Muscle of back (tissue), 11 donors: ENCODE results near the gene JPH3. TPM values are rescaled to one million over a fixed set of nuclear protein-coding genes. Genes with fewer than 3 reads are reported as not detected.

Experiments
- DNase-seq, 3 donors: peaks; one replicate each; pipeline versions ENCODE4 v3.0.0 to v3.0.0-alpha.2; 2013
- polyA plus RNA-seq, 10 donors: library from polyadenylated mRNA; unstranded; fragments of 120-200 nt; gene quantifications; one replicate each; pipeline ENCODE4 v1.2.1, GENCODE V29; 2013; ENCODE audit not compliant: insufficient read length in 10 of 10

The JPH3 gene
- polyA plus RNA-seq, 10 donors: 0.23 to 1.2 (median 0.38) TPM

GRCh38 chr16:87652799-87653198, 50.5 kb downstream of the JPH3 start:
- DNase-seq: no peak

DNA sequence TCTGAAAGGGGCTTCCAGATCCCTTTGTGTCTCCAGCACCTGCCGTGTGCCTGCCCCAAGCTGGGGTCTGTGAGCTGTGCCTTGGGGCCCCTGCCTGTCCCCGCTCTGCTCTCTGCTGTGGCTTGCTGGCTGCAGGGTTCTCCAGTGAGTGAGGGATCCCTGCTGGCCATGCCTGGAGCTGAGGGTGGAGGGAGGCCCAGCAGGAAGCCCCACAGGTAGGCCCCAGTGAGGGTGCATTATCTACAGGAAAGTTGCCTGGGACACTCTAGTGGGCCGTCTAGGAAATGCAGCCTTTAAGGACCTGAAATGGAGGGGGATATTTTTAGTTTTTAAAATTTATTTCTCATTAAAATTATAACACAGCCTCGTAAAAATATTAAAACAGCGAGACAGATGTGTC, 50.9 kb downstream of the JPH3 start:
- DNase-seq: no peak

DNA sequence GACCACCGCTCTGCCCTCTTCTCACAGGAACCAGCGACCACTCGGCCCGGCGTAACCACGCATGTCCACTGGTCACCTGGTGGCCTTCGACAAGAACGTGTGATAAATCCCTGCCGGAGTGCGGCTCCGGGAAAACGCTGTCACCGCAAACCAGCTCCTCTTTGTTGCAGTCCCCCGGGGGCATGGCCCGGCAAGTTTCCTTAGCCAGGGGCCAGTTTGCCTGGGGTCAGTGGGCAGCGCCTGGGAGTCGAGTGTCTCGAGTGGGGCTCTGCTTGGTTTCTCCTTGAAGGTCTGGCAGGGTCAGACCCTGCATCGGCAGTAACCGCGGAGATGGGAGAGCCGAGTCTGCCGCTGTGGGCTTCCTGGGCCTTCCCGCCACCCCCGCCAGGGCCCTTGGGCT, 52.5 kb downstream of the JPH3 start:
- DNase-seq: no peak

GRCh38 chr16:87656328-87656727, 54.0 kb downstream of the JPH3 start:
- DNase-seq: no peak

DNA sequence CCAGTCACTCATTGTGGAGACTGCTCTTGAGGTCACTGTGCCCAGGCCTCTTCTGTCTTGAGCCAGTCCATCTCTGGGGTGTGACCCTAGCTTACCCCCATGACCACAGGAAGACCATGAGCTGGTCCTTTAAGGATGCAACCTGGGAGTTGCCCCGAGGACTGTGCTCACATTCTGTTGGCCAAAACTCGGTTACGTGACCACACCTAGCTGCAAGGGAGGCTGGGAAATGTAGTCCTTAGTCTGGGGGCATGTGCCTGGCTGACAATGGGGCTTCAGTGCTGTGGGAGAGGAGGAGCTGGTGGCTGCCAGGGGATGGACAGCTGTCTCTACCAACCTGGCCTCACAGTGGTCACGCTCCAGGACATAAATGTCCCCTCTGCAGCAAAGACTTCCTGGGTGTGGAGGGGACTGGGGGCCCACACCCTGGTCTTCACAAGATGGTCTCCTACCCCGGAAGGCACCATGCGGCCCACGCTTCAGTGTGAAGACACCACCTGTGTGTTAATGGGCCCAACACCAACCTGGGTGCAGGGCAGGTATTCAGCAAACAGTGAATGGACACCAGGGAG, 55.4 kb downstream of the JPH3 start:
- no peak for DNase-seq

- DNase-seq: no peak
These were observed 56.4 kb downstream of the JPH3 start for GRCh38 chr16:87658564-87659225.

- peak; percentile 26 to 80 (median 67) for DNase-seq
These were observed 59.3 kb downstream of the JPH3 start for GRCh38 chr16:87661561-87661960.

- DNase-seq: no peak
These were observed 60.2 kb downstream of the JPH3 start for GRCh38 chr16:87662254-87663204.

DNA sequence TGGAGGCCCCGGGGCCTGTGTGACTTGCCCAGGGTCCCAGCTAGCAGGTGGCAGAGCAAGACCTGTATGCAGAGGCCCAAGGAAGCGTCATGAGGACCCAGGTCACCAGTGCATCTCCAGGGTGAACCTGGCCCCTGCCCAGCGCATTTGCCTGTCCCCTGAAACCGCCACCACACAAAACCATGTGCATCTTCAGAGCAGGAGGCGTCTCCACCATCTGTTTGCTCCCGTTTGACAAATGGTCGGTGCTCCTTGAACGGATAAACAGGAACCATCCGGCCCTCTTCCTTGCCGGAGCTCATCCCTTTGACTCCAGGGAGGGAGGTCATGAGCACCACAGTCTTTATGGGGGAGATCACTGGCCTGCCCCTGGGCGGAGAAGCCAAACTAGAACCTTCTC, 62.5 kb downstream of the JPH3 start:
- no peak for DNase-seq

GRCh38 chr16:87665193-87665592, 62.9 kb downstream of the JPH3 start:
- DNase-seq: no peak

- DNase-seq: no peak
These were observed 64.6 kb downstream of the JPH3 start for GRCh38 chr16:87666919-87667318.

DNA sequence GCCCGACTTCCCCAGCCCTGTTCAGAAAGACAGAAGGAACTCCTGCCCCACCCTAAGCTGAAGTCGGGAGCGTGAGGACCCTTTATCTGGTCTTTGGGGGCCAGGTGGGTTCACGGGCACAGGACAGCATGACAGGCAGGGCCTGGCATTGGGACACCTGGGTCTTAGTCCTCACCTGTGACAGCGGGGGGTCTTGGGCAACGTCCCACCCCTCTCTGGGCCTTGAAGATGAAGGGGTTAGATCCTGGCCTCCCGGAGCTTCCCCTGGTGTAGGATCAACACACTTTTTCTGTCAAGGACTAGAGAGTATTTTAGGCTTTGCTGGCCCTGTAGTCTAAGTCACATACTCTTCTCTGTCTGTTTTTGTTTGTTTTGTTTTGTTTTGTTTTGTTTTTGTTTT, 65.1 kb downstream of the JPH3 start:
- no peak for DNase-seq

DNA sequence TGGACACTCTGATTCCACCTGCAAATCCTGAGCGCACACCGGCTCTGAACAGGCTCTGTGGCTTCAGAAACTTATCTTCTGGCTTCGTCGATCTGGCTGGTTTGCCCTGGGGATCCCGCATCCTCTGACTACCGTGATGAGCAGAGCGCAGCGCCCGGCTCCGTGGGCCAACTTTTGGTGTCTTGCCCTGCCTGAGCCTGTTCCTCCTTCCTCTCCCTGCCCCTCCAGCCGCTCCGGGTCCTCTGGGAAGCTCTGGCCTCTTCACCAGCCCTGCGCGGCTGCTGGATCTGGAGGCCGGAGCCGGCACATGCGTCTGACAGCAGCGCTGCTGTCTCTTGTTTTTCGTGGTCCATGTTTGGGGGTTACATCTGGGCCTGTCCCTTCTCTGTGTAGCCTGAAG, 65.6 kb downstream of the JPH3 start:
- DNase-seq: no peak

- no peak for DNase-seq
These were observed 67.4 kb downstream of the JPH3 start for GRCh38 chr16:87669672-87670071.

DNA sequence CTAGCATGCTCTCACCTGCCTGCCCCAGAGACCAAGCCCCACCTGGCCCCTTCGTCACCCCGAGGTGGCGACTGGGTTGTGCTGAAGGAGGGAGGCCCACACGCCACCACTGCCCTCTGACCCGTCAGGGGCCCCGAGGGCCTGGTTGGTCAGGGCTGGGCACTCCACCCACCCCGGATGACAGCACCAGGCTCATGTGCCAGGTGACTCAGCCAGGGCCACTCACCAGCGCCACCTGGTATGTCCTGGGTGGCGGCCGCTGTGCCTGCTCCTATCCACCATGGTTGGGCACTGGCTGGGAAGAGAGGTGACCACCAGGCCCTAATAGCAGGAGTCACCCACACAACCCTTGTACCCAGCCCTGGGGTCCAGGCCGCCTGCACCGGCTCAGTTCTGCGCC, 68.9 kb downstream of the JPH3 start:
- DNase-seq: no peak

DNA sequence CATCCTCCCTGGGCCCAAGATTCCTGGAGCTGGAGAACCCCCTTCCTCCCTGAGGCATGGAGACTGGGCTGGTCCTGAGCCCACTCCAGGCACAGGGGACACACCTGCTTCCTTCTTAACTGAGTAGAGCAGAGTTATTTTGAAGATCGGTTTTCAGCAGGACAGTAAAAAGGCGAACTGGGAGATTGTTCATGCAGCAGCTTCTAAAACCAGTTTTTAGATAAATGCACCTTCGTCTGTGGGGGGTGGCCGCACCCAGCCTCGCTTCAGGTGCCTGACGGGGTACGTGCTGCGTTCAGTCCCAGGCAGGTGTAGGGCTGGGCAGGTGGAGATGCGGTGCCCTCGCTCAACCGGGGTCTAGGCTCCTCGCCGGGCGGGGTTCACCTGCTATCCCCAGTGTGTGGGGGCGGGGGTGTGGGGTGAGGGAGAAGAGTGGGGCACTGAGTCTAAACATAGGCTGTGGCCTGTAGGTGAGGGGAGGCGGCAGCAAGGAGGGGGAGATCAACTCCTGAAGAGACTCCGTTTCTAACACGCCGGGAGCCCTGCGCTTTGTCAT, 69.5 kb downstream of the JPH3 start:
- no peak for DNase-seq

DNA sequence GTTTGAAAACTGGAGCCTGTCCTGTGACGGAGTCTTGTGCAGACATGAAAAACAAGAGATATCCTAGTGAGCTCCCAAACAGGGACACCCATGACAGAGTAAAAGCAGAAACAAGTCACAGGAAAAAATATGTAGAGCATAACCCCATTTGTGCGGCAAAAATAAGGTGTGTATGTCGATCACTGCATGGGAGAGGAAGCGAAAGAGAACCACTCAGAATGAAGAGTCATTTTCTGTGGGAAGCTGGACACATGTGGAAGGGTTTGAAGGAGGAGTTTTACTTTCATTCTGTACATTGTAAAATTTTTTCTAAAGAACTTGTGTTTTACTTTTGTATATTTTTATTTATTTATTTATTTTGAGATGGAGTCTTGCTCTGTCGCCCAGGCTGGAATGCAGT, 72.1 kb downstream of the JPH3 start:
- no peak for DNase-seq

DNA sequence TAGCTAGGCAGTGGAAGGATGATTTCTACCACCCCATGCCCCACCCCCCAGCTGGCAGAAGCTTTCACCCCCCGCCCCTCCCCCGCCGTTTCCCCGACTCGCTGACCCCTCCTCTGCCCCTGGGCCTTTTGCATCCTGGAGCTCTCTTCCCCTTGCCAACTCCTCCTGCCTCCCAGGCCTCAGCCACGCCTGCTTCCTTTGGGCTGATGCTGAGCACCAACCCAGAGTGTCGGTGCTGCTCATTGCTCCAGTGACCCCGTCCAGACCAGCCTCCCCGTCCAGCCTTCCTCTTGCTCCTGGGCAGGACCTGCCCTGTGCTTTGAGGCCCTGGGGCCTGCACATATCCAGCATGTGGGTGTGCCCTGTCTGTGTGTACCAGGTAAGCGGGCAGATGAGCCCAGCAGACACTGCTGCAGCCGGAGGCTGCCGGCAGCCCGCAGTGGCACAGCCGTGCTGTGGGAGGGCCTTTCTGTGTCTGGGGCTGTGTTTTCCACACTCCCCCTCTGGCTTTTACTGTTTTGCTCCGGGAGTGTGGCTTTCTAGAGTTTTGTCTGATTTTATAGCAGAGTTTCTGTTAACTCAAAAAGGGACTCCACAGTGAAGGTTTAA, 72.9 kb downstream of the JPH3 start:
- no peak for DNase-seq

DNA sequence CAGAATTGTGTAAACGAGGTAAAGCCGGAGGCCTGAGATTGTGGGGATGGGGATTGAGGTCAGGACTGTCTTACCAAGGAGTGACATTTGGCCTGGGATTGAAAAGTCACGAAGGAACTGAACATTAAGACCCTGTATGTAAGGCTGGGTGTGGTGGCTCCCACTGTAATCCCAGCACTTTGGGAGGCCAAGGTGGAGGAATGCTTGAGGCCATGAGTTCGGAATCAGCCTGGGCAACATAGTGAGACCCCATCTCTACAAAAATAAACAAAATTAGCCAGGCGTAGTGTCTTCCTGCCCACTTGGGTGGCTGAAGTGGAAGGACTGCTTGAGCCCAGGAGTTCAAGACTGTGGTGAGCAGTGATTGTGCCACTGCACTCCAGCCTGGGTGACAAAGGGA, 75.5 kb downstream of the JPH3 start:
- DNase-seq: no peak

DNA sequence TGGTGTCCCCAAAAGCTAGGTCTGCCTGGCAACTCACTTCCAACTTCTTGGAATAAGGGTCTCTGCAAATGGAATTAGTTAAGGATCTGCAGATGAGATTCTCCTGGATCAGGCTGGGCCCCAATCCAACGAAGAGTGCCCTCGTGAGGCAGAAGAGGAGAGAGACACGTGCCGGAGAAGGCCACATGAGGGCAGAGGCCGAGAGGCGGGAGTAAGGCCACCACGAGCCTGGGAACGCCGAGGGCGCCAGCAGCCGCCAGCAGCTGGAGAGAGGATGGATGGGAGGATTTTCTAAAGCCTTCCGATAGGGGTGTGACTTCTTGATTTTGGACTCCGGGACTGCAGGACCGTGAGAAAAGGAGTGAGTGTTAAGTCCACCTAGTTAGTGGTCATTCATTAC, 76.3 kb downstream of the JPH3 start:
- DNase-seq: no peak

DNA sequence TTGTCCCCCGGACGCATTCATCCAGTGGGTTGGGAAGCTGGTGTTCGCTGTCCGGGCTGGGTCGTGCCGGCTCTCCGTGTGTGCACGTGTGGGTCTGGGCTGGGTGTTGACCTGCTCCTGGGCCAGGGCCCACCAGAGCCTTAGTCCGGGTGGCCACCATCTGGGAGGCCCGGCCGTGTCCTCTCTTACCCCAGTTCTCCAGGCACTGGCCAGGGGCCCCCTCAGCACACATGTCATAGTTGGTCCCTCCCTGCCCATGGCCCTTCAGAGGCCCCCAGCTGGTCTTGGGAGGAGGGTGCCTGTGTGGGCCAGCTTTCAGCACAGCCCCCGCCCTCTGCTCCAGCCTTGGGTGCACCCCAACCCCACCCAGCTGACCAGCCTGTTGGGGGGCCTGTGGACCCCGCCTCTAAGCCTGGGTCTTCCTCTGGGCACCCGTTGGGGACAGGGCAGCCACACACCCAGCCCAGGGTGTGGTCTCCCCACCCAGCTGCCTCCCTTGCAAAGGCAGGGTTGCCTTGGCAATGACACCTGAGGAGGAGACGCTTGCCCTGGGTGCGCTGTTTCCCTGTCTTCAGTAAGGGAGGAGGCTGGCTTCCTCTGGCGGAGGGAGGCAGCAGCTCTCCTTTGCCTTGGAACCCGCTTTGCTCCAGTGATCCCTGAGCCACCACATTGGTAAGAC, 77.4 kb downstream of the JPH3 start:
- no peak for DNase-seq

GRCh38 chr16:87680272-87680644, 78.0 kb downstream of the JPH3 start:
- DNase-seq: no peak
